Transverse colon (tissue), 3 donors: ENCODE measurements around the gene STK17B.

Experiments used
- CTCF ChIP-seq, 5 experiments: fragments of 200-600 bp in 3 of 5; fragments of 450-650 bp in 2 of 5; sonication (generic) in 3 of 5; IDR thresholded peaks; 1 replicate in 2 of 5; 2 replicates in 3 of 5; pipeline ENCODE4 v1.5.1; 2016 to 2017; ENCODE audit warnings: antibody characterized with exemption in 5 of 5, inconsistent platforms in 3 of 5, mild to moderate bottlenecking in 2 of 5, moderate library complexity in 1 of 5
- EP300 ChIP-seq: sonication (generic); formaldehyde crosslinking; IDR thresholded peaks from one replicate; pipeline ENCODE4 v1.6.1; 2017; ENCODE audit warnings: antibody characterized with exemption, low read depth

GRCh38 chr2:196163285-196163684 lies 8.1 kb downstream of the STK17B start:
- TF ChIP-seq EP300 (no peak), CTCF (IDR thresholded peaks at IDR 0.05) (no peak)
